A673 (cell line): ENCODE data around the gene ARHGAP26. TPM values are rescaled to one million over a fixed set of nuclear protein-coding genes. Genes with fewer than 3 reads are reported as not detected.

Experiments
- BruUV-seq: library from RNA; stranded (reverse); fragments of 400-500 nt; replicated peaks from 2 replicates; lab custom pipeline; 2021; lab: Mats Ljungman, UMichigan
- CTCF ChIA-PET: fragments of 300-600 bp; sonication (Branson Sonifier 250); formaldehyde crosslinking; loops from one replicate; lab custom pipeline; 2022; ENCODE audit warnings: antibody characterized with exemption; lab: Charles Lee
- POLR2A ChIA-PET: fragments of 300-600 bp; sonication (Branson Sonifier 250); formaldehyde crosslinking; loops from one replicate; lab custom pipeline; 2022; ENCODE audit warnings: antibody characterized with exemption; ENCODE audit not compliant: low non-redundant PET; lab: Charles Lee
- DNase-seq: peaks from one replicate; pipeline ENCODE4 v3.0.0-alpha.2; 2015; ENCODE audit warnings: low spot score
- H3K27ac ChIP-seq: fragments of 200-600 bp; sonication (generic); 2 replicates; pipeline ENCODE4 v1.5.1; 2016; ENCODE audit warnings: mixed run types, low read depth, mild to moderate bottlenecking, mixed read lengths, antibody characterized with exemption, low read length; ENCODE audit not compliant: poor library complexity, severe bottlenecking
- H3K27me3 ChIP-seq: fragments of 200-600 bp; sonication (generic); replicated peaks from 2 replicates; pipeline ENCODE4 v1.6.1; 2017; ENCODE audit warnings: mixed run types, low read depth, mild to moderate bottlenecking, mixed read lengths, antibody characterized with exemption, low read length; ENCODE audit not compliant: insufficient read depth, poor library complexity
- H3K36me3 ChIP-seq: fragments of 200-600 bp; sonication (generic); 2 replicates; pipeline ENCODE4 v1.6.1; 2016; ENCODE audit warnings: mixed run types, mild to moderate bottlenecking, mixed read lengths, antibody characterized with exemption, low read length; ENCODE audit not compliant: insufficient read depth, poor library complexity, severe bottlenecking
- H3K4me1 ChIP-seq: fragments of 200-600 bp; sonication (generic); 2 replicates; pipeline ENCODE4 v1.6.1; 2017; ENCODE audit warnings: mixed run types, mild to moderate bottlenecking, mixed read lengths, antibody characterized with exemption, low read length; ENCODE audit not compliant: insufficient read depth, poor library complexity, severe bottlenecking
- H3K4me3 ChIP-seq: fragments of 200-600 bp; sonication (generic); 2 replicates; pipeline ENCODE4 v1.5.1; 2016; ENCODE audit warnings: low read depth, mixed run types, mild to moderate bottlenecking, mixed read lengths, low read length; ENCODE audit not compliant: poor library complexity, severe bottlenecking
- H3K9me3 ChIP-seq: fragments of 200-600 bp; sonication (generic); 2 replicates; pipeline ENCODE4 v1.6.1; 2016; ENCODE audit warnings: mixed run types, low read depth, mild to moderate bottlenecking, mixed read lengths, antibody characterized with exemption, low read length; ENCODE audit not compliant: poor library complexity, severe bottlenecking
- EZH2 ChIP-seq: fragments of 200-600 bp; sonication (generic); IDR thresholded peaks from 2 replicates; pipeline ENCODE4 v1.6.1; 2017; ENCODE audit warnings: borderline replicate concordance, low read depth, mild to moderate bottlenecking, mixed read lengths, antibody characterized with exemption, low read length; ENCODE audit not compliant: poor library complexity, severe bottlenecking
- intact Hi-C: fragments of 100-400 bp; cut with micrococcal nuclease; formaldehyde crosslinking; loops from one replicate; pipeline ENCODE4 v1.10.0; 2022; ENCODE audit not compliant: unreplicated experiment
- total RNA-seq: library from RNA; stranded (reverse); gene quantifications from 2 replicates; pipeline ENCODE4 v1.2.3, GENCODE V29; 2021
- TF ChIP-seq, protein P1 (sequence below): fragments of 300-800, 200-600 bp; sonication (generic); conservative IDR thresholded peaks from 2 replicates; pipeline ENCODE4 v1.5.1; 2017; ENCODE audit warnings: low read depth, mild to moderate bottlenecking, antibody characterized with exemption, low read length, moderate library complexity, mixed read lengths

Gene ARHGAP26
- total RNA-seq, 1 experiment from 2014 or later = 25.5 TPM

DNA sequence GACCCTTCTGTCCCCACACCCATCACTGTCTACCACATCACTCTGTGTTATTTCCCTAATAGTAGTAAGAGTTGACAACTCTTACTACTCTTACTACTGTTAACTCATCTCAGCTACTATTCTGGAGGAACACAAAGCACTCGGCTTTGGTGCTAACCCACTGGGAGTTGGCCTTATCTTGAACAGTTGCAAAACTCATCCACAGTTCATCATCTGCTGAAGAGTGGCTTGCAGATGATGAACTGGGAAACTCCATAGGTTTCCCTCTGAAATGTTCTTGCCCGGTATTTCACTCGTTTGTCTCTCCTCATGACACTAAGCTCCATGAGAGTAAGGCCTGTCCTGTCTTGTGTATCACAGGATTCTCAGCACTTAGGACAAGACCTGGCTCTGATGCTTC is 411.9 kb downstream of the ARHGAP26 start:
- no peak overlapping the region for H3K27ac ChIP-seq
- no peaks in the 10 kb centered on the region for H3K9me3 ChIP-seq
- no peaks in the 10 kb centered on the region for H3K4me1 ChIP-seq
- POLR2A ChIA-PET = no interaction called here
- TF ChIP-seq EZH2 = no peak
- TF ChIP-seq, protein P1, sequence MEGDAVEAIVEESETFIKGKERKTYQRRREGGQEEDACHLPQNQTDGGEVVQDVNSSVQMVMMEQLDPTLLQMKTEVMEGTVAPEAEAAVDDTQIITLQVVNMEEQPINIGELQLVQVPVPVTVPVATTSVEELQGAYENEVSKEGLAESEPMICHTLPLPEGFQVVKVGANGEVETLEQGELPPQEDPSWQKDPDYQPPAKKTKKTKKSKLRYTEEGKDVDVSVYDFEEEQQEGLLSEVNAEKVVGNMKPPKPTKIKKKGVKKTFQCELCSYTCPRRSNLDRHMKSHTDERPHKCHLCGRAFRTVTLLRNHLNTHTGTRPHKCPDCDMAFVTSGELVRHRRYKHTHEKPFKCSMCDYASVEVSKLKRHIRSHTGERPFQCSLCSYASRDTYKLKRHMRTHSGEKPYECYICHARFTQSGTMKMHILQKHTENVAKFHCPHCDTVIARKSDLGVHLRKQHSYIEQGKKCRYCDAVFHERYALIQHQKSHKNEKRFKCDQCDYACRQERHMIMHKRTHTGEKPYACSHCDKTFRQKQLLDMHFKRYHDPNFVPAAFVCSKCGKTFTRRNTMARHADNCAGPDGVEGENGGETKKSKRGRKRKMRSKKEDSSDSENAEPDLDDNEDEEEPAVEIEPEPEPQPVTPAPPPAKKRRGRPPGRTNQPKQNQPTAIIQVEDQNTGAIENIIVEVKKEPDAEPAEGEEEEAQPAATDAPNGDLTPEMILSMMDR = no peak
- no TSS peak for BruUV-seq
- no peaks in the 10 kb centered on the region for H3K27me3 ChIP-seq
- no peak for DNase-seq
- CTCF ChIA-PET = no interaction called here
- no peaks in the 10 kb centered on the region for H3K36me3 ChIP-seq
- intact Hi-C loops = no loop called here
- H3K4me3 ChIP-seq = no peak overlapping the region

GRCh38 chr5:143182901-143183820 is 413.0 kb downstream of the ARHGAP26 start:
- POLR2A ChIA-PET = no interaction called here
- CTCF ChIA-PET = no interaction called here
- H3K27ac ChIP-seq = no peak overlapping the region
- no peaks in the 10 kb centered on the region for H3K4me1 ChIP-seq
- intact Hi-C loops = no loop called here
- H3K27me3 ChIP-seq = no peaks in the 10 kb centered on the region
- no peaks in the 10 kb centered on the region for H3K9me3 ChIP-seq
- TF ChIP-seq, protein P1 = no peak
- TF ChIP-seq EZH2 = no peak
- no TSS peak for BruUV-seq
- no peak overlapping the region for H3K4me3 ChIP-seq
- H3K36me3 ChIP-seq = no peaks in the 10 kb centered on the region
- no peak for DNase-seq

- no TSS peak for BruUV-seq
- intact Hi-C loops = no loop called here
- no peak for DNase-seq
- no peak overlapping the region for H3K4me3 ChIP-seq
- CTCF ChIA-PET = no interaction called here
- H3K4me1 ChIP-seq = no peaks in the 10 kb centered on the region
- no peaks in the 10 kb centered on the region for H3K27me3 ChIP-seq
- H3K27ac ChIP-seq = no peak overlapping the region
- H3K9me3 ChIP-seq = no peaks in the 10 kb centered on the region
- H3K36me3 ChIP-seq = no peaks in the 10 kb centered on the region
- POLR2A ChIA-PET = no interaction called here
- TF ChIP-seq, protein P1 = no peak
- TF ChIP-seq EZH2 = no peak
Observed at GRCh38 chr5:143183989-143184388, 413.8 kb downstream of the ARHGAP26 start.
